Upper lobe of left lung (tissue), 6 donors: ENCODE measurements around the gene PRKAG2. TPM values are rescaled to one million over a fixed set of nuclear protein-coding genes. Genes with fewer than 3 reads are reported as not detected.

ENCODE experiments used
- ATAC-seq, 2 donors: fragments of 200-7000 bp; cut with Tn5 transposase; one replicate each; pipeline ENCODE4 v1.9.1; 2022; ENCODE audit warnings: mild to moderate bottlenecking in 2 of 2, moderate library complexity in 2 of 2; ENCODE audit not compliant: low FRiP score in 2 of 2
- DNase-seq, 2 donors: peaks; one replicate each; pipeline ENCODE4 v3.0.0-alpha.2; 2019 to 2020
- H3K27ac ChIP-seq, 4 donors: fragments of 200-600 bp; sonication (generic); one replicate each; pipeline ENCODE4 v1.5.1; 2016 to 2019
- H3K27me3 ChIP-seq, 4 donors: fragments of 200-600 bp; sonication (generic); one replicate each; pipeline ENCODE4 v1.5.1; 2017 to 2019
- H3K36me3 ChIP-seq, 4 donors: fragments of 200-600 bp; sonication (generic); one replicate each; pipeline ENCODE4 v1.5.1; 2016 to 2019
- H3K4me1 ChIP-seq, 4 donors: fragments of 200-600 bp; sonication (generic); one replicate each; pipeline ENCODE4 v1.5.1; 2018 to 2019
- H3K4me3 ChIP-seq, 4 donors: fragments of 200-600 bp; sonication (generic); one replicate each; pipeline ENCODE4 v1.5.1; 2017 to 2019; ENCODE audit warnings: mild to moderate bottlenecking in 2 of 4, moderate library complexity in 1 of 4
- H3K9me3 ChIP-seq, 4 donors: fragments of 200-600 bp; sonication (generic); one replicate each; pipeline ENCODE4 v1.5.1; 2018 to 2019
- EP300 ChIP-seq, 4 donors: sonication (generic); formaldehyde crosslinking; IDR thresholded peaks; one replicate each; pipeline ENCODE4 v1.5.1; 2017; ENCODE audit warnings: antibody characterized with exemption in 4 of 4, control low read depth in 2 of 4
- POLR2A ChIP-seq, 4 donors: fragments of 450-650 bp; IDR thresholded peaks; one replicate each; pipeline ENCODE4 v1.5.1; 2016 to 2017; ENCODE audit warnings: antibody characterized with exemption in 4 of 4, mild to moderate bottlenecking in 2 of 4
- POLR2AphosphoS5 ChIP-seq, 2 donors: sonication (generic); formaldehyde crosslinking; IDR thresholded peaks; one replicate each; pipeline ENCODE4 v1.5.1; 2017; ENCODE audit warnings: antibody characterized with exemption in 2 of 2
- WGBS, 2 donors: methylation state at CpG; one replicate each; pipeline ENCODE4 v1.1.5; 2017 to 2018; 5-methylcytosine and 5-hydroxymethylcytosine counted together
- total RNA-seq, 6 donors: library from RNA; depleted of rRNA in 4 of 6; stranded (reverse); fragments of >200 nt in 4 of 6; gene quantifications; one replicate each; pipeline versions ENCODE4 v1.1.0 to v1.2.1, GENCODE V29; 2016 to 2021
- TF ChIP-seq, protein P1 (sequence below), 6 experiments: fragments of 450-650 bp in 4 of 6; fragments of 200-600 bp in 2 of 6; sonication (generic) in 2 of 6; IDR thresholded peaks; one replicate each; pipeline ENCODE4 v1.5.1; 2016 to 2019; ENCODE audit warnings: antibody characterized with exemption in 6 of 6
- donor health status: DM: no; HTN: no; CAD: no; lungs with moderate emphysema.
- donor health status: DM: no; HTN: yes; CAD: no; lungs with severe emphysema.

PRKAG2 gene
- total RNA-seq, 6 donors from 2014 or later: 20.6 to 68.1 (median 29.6) TPM

DNA sequence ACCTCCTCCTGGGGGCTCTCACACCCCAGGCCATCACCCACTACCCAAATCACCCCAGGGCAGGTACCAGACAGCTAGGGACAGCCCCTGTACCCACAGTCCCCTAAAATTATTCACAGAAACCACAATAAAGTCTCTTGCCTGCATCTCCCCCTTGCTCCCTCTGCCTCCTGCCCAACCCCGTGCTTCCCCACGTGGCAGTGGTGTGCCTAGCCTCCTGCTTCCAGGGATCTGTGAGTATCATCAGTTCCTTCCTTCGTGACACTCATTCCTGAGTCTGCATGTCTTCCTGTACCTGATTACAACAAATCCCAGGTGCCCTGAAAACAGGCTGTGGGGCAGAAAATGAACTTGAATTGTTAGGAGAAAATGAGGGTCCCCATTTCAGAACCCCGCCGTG is 61.5 kb downstream of the PRKAG2 start:
- Histone ChIP-seq H3K27ac (no peak overlapping the region), H3K9me3 (no peaks in the 10 kb centered on the region), H3K27me3 (no peaks in the 10 kb centered on the region), H3K36me3 (no peaks in the 10 kb centered on the region), H3K4me1 (peaks cover 0 to 3% (median 0%) of the 10 kb centered on the region in 4 donors), H3K4me3 (no peak overlapping the region)
- DNase-seq (no peak), ATAC-seq (no peak)
- TF ChIP-seq POLR2A (IDR thresholded peaks at IDR 0.05): no peak
- TF ChIP-seq POLR2AphosphoS5 (IDR thresholded peaks at IDR 0.05): no peak
- TF ChIP-seq EP300 (IDR thresholded peaks at IDR 0.05): no peak
- TF ChIP-seq, protein P1, sequence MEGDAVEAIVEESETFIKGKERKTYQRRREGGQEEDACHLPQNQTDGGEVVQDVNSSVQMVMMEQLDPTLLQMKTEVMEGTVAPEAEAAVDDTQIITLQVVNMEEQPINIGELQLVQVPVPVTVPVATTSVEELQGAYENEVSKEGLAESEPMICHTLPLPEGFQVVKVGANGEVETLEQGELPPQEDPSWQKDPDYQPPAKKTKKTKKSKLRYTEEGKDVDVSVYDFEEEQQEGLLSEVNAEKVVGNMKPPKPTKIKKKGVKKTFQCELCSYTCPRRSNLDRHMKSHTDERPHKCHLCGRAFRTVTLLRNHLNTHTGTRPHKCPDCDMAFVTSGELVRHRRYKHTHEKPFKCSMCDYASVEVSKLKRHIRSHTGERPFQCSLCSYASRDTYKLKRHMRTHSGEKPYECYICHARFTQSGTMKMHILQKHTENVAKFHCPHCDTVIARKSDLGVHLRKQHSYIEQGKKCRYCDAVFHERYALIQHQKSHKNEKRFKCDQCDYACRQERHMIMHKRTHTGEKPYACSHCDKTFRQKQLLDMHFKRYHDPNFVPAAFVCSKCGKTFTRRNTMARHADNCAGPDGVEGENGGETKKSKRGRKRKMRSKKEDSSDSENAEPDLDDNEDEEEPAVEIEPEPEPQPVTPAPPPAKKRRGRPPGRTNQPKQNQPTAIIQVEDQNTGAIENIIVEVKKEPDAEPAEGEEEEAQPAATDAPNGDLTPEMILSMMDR (IDR thresholded peaks at IDR 0.05): no peak
- WGBS, 2 donors: 83 to 84% methylated on average over 5 of the region's 5 CpGs

DNA sequence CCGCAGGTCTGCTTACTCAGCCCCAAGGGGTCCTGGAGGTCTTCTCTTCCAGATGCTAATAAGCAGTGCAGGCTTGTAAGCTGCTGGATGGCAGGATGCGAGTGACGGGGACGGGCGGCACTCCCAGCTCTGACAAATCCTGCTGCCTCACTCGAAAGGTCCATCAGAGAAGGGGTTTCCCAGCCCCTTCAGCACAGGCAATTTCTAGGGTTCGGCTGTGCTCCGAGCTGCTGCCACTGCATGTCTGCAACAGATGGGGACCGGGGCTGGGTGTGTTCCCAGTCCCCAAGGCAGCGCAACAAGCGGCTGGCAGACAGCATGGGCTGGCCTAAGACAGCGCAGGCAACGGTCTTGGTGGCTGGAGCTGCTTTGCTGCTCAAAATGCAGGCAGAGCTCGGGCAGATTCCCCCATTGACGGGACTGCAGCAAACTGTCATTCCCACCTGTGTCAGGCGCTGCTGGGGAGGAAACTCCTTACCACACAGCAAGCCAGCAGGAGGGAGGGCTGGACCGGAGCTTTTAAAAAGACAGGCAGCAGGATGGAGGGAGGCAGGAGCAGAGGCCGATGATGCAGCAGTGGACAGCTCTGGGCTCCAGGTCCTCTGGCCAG is 62.4 kb downstream of the PRKAG2 start:
- H3K4me3 ChIP-seq: no peak overlapping the region
- H3K27ac ChIP-seq: no peak overlapping the region
- H3K9me3 ChIP-seq: no peaks in the 10 kb centered on the region
- no peak for ATAC-seq
- no peak for DNase-seq
- H3K4me1 ChIP-seq: peaks cover 0 to 3% (median 0%) of the 10 kb centered on the region in 4 donors
- no peaks in the 10 kb centered on the region for H3K36me3 ChIP-seq
- TF ChIP-seq POLR2A (IDR thresholded peaks at IDR 0.05): no peak
- TF ChIP-seq POLR2AphosphoS5 (IDR thresholded peaks at IDR 0.05): no peak
- no peak for TF ChIP-seq EP300 (IDR thresholded peaks at IDR 0.05)
- TF ChIP-seq, protein P1 (IDR thresholded peaks at IDR 0.05): no peak
- H3K27me3 ChIP-seq: no peaks in the 10 kb centered on the region
- 56 to 78% methylated on average over 10 to 18 of the region's 18 CpGs for WGBS, 2 donors

DNA sequence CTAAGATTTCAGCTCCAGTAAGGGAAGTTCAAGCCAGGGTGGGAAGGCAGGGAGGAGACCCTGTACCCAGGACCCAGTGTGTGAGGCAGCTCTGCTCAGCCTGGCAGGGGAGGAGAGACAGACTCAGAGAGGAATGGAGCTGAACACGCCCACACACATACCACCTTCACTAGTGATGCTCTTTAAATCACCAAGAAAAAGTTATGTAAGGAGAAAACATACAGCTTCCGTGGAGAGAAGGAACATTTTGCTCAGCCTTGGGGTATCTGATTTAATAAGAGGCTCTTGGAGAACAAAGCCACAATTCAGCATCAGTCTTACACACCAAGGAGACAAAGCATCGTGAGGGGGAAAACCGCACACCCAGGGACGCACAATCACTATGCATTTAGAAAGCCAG is 62.9 kb downstream of the PRKAG2 start:
- Histone ChIP-seq H3K4me3 (no peak overlapping the region), H3K9me3 (no peaks in the 10 kb centered on the region), H3K4me1 (peaks cover 0 to 3% (median 0%) of the 10 kb centered on the region in 4 donors), H3K27ac (no peak overlapping the region), H3K36me3 (no peaks in the 10 kb centered on the region), H3K27me3 (no peaks in the 10 kb centered on the region)
- DNase-seq (no peak), ATAC-seq (no peak)
- TF ChIP-seq POLR2AphosphoS5 (IDR thresholded peaks at IDR 0.05) (no peak), EP300 (IDR thresholded peaks at IDR 0.05) (no peak), POLR2A (IDR thresholded peaks at IDR 0.05) (no peak)
- TF ChIP-seq, protein P1 (IDR thresholded peaks at IDR 0.05): no peak
- WGBS, 2 donors: 66 to 83% methylated on average over 5 of the region's 5 CpGs

DNA sequence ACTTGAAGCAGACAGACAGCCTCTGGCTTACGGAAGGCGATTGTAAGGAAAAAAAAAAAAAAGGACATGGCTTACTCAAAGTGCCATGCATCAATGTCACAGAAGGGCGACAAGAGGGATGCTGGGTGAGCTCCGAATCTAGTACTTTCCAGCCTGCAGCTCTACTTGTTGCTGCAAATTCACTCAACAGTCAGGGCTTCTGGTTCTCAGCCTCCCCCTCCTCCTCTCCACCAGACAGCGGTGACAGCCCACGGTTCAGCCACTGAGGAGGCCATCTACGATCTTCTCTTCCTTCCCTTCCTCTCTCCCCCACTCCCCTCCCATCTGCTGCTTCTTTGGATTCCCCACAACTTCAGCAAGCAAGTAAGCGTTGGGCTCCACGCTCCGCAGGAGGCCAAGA is 63.5 kb downstream of the PRKAG2 start:
- WGBS, 2 donors: 62 to 66% methylated on average over 10 of the region's 10 CpGs
- Histone ChIP-seq H3K27ac (no peak overlapping the region), H3K9me3 (no peaks in the 10 kb centered on the region), H3K27me3 (no peaks in the 10 kb centered on the region), H3K36me3 (no peaks in the 10 kb centered on the region), H3K4me1 (no peaks in the 10 kb centered on the region), H3K4me3 (no peak overlapping the region)
- ATAC-seq (no peak), DNase-seq (no peak)
- no peak for TF ChIP-seq POLR2AphosphoS5 (IDR thresholded peaks at IDR 0.05)

DNA sequence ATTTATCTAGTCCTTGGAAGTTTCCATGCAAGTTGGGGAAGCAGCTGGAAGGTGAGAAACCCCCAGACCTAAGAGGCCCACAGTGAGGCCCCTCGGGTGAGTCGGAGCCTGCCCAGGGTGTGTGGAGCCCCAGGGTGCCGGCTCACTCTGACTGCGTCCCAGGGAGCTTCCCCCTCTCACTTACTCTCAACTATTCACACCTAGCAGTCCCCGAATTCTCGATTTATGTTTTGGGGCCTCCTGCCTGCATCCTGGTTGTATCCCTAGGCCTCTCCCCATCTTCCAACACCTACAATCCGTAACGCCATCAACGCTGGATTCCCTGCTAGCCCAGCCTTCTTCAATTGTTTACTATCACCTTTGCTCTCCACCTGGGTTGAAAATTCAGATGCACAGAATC is 63.9 kb downstream of the PRKAG2 start:
- no peaks in the 10 kb centered on the region for H3K36me3 ChIP-seq
- H3K9me3 ChIP-seq: no peaks in the 10 kb centered on the region
- ATAC-seq (no peak), DNase-seq (no peak)
- H3K27ac ChIP-seq: no peak overlapping the region
- no peaks in the 10 kb centered on the region for H3K4me1 ChIP-seq
- no peaks in the 10 kb centered on the region for H3K27me3 ChIP-seq
- no peak overlapping the region for H3K4me3 ChIP-seq
- 72 to 74% methylated on average over 9 of the region's 9 CpGs for WGBS, 2 donors
- TF ChIP-seq EP300 (IDR thresholded peaks at IDR 0.05) (no peak), POLR2AphosphoS5 (IDR thresholded peaks at IDR 0.05) (no peak), POLR2A (IDR thresholded peaks at IDR 0.05) (no peak)
- TF ChIP-seq, protein P1 (IDR thresholded peaks at IDR 0.05): no peak
